Heart left ventricle (tissue), 13 donors: ENCODE data around the gene KIF1A.

Source experiments
- POLR2A ChIP-seq, 2 donors: fragments of 450-650 bp; IDR thresholded peaks; one replicate each; pipeline ENCODE4 v1.6.1; 2017; ENCODE audit warnings: antibody characterized with exemption in 2 of 2, mild to moderate bottlenecking in 2 of 2, moderate library complexity in 2 of 2
- TF ChIP-seq, protein P1 (sequence below), 12 donors: fragments of 200-600 bp; sonication (generic) in 4 of 12; IDR thresholded peaks; one replicate each; pipeline versions ENCODE4 v1.5.0 to v1.8.0; 2018 to 2022; ENCODE audit warnings: antibody characterized with exemption in 12 of 12, mild to moderate bottlenecking in 5 of 12
- donor health status: ischemic (EF 13 %, LVEDD 7.1; RV severe dilation, severe dysfunction).
- donor health status: DM: no; HTN: yes; CAD: no.
- donor health status: DM: no; HTN: no; CAD: no.
- donor health status: ischemic (EF 25% LVEDD 6.9; RV normal size, moderate dysfunction).
- donor health status: ischemic (EF 25% LVEDD 5.7; RV mildly dilated, moderate dysfunction).
- donor health status: ischemic (EF 35%, LVEDD 5.7; RV mildly dilated, moderate dysfunction).
- donor health status: nonischemic (EF 11% LVEDD 7.7; RV severe dilation, severe dysfunction).
- donor health status: DM: yes; HTN: yes; CAD: no.
- donor health status: PGD.
- donor health status: ischemic (EF 29% LVEDD 5.4; RV normal size, mild dysfunction).
- donor health status: nonischemic (EF 23%, LVEDD 6.1; RV moderate dilation, normal function).

DNA sequence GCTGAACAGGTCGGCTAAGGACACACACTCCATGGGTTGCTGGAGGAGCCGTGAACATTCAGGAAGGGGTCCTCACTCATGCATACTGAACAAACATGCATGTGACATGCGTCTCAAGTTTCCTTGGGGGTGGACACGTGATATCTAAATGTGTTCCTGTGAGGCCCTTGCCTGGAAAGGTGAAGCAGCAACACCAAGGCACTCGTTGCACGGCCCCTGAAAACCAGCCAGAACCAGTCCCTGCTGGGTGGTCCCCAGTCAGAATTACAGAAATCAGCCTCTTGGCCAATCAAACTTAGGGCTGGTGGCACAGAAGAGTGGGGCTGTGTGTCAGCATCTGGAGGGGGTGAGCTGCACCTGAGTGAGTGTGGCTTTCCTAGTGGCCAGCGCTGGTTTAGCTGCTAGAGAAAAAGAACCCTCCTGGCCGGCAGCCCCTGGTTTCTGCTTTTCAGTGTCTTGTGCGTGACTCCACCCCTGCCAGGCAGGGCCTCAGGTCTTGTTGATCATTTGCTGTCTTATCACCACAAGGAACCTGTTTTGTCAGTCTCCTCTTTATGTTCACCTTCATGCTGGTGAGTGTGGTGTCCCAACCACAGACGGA is 134.1 kb downstream of the KIF1A start:
- no peak for TF ChIP-seq POLR2A (IDR thresholded peaks at IDR 0.05)
- TF ChIP-seq, protein P1, sequence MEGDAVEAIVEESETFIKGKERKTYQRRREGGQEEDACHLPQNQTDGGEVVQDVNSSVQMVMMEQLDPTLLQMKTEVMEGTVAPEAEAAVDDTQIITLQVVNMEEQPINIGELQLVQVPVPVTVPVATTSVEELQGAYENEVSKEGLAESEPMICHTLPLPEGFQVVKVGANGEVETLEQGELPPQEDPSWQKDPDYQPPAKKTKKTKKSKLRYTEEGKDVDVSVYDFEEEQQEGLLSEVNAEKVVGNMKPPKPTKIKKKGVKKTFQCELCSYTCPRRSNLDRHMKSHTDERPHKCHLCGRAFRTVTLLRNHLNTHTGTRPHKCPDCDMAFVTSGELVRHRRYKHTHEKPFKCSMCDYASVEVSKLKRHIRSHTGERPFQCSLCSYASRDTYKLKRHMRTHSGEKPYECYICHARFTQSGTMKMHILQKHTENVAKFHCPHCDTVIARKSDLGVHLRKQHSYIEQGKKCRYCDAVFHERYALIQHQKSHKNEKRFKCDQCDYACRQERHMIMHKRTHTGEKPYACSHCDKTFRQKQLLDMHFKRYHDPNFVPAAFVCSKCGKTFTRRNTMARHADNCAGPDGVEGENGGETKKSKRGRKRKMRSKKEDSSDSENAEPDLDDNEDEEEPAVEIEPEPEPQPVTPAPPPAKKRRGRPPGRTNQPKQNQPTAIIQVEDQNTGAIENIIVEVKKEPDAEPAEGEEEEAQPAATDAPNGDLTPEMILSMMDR (IDR thresholded peaks at IDR 0.05): no peak
